Transverse colon (tissue), 4 donors: ENCODE data around the gene NT5DC3.

Source experiments
- CTCF ChIP-seq, 5 experiments: fragments of 200-600 bp in 3 of 5; fragments of 450-650 bp in 2 of 5; sonication (generic) in 3 of 5; IDR thresholded peaks; 1 replicate in 2 of 5; 2 replicates in 3 of 5; pipeline ENCODE4 v1.5.1; 2016 to 2017; ENCODE audit warnings: antibody characterized with exemption in 5 of 5, inconsistent platforms in 3 of 5, mild to moderate bottlenecking in 2 of 5, moderate library complexity in 1 of 5
- POLR2AphosphoS5 ChIP-seq, 3 donors: sonication (generic); formaldehyde crosslinking; IDR thresholded peaks; one replicate each; pipeline ENCODE4 v1.6.1; 2016; ENCODE audit warnings: antibody characterized with exemption in 3 of 3

GRCh38 chr12:103855896-103856657 is 15.0 kb upstream of the NT5DC3 start:
- TF ChIP-seq CTCF (IDR thresholded peaks at IDR 0.05) (no peak), POLR2AphosphoS5 (IDR thresholded peaks at IDR 0.05) (no peak)
